GM12878 (cell line): Measurements from ENCODE around the gene PTPRS. TPM values are rescaled to one million over a fixed set of nuclear protein-coding genes. Genes with fewer than 3 reads are reported as not detected.

Experiments
- ASH2L ChIP-seq: fragments of 300-600, 200-600 bp; sonication (generic); IDR thresholded peaks from 2 replicates; pipeline ENCODE4 v1.6.1; 2017; ENCODE audit warnings: low read depth, mild to moderate bottlenecking, borderline replicate concordance
- BCL11A ChIP-seq: IDR thresholded peaks from 2 replicates; pipeline ENCODE4 v1.6.1; 2011; ENCODE audit warnings: low read depth, low read length
- BMI1 ChIP-seq: fragments of 450-650 bp; IDR thresholded peaks from 2 replicates; pipeline ENCODE4 v1.6.1; 2016; ENCODE audit warnings: mild to moderate bottlenecking, moderate library complexity, borderline replicate concordance
- CBX5 ChIP-seq: sonication (generic); IDR thresholded peaks from 2 replicates; pipeline ENCODE4 v1.6.1; 2016; ENCODE audit warnings: low read depth, moderate library complexity, mild to moderate bottlenecking, inconsistent platforms
- GABPA ChIP-seq: IDR thresholded peaks from 2 replicates; pipeline ENCODE4 v1.6.1; 2014; ENCODE audit warnings: antibody characterized with exemption, low read depth, mild to moderate bottlenecking, inconsistent platforms
- IRF4 ChIP-seq: IDR thresholded peaks from 2 replicates; pipeline ENCODE4 v1.6.1; 2011; ENCODE audit warnings: low read depth, low read length
- NKRF ChIP-seq: fragments of 450-650 bp; conservative IDR thresholded peaks from 2 replicates; pipeline ENCODE4 v1.6.1; 2017; ENCODE audit warnings: mild to moderate bottlenecking, moderate library complexity
- SMC3 ChIP-seq: IDR thresholded peaks from 2 replicates; pipeline ENCODE4 v1.6.1; 2011; ENCODE audit warnings: low read length, improper control_type of control experiment, borderline replicate concordance
- SPI1 ChIP-seq: IDR thresholded peaks from 2 replicates; pipeline ENCODE4 v1.6.1; 2011; ENCODE audit warnings: low read depth, mild to moderate bottlenecking, low read length, moderate library complexity, borderline replicate concordance; ENCODE audit not compliant: insufficient read depth
- SREBF2 ChIP-seq: IDR thresholded peaks from 2 replicates; pipeline ENCODE4 v1.6.1; 2012; ENCODE audit warnings: mild to moderate bottlenecking, low read length
- SUZ12 ChIP-seq: fragments of 200-600 bp; sonication (generic); IDR thresholded peaks from one replicate; pipeline ENCODE4 v1.6.1; 2018; ENCODE audit warnings: antibody characterized with exemption, mild to moderate bottlenecking; ENCODE audit not compliant: unreplicated experiment
- TCF12 ChIP-seq: IDR thresholded peaks from 2 replicates; pipeline ENCODE4 v1.6.1; 2011; ENCODE audit warnings: low read depth, mild to moderate bottlenecking, low read length
- USF2 ChIP-seq: IDR thresholded peaks from 2 replicates; pipeline ENCODE4 v1.6.1; 2011; ENCODE audit warnings: low read depth, low read length, improper control_type of control experiment, borderline replicate concordance
- ZNF207 ChIP-seq: fragments of 450-650 bp; IDR thresholded peaks from 2 replicates; pipeline ENCODE4 v1.6.1; 2014; ENCODE audit warnings: antibody characterized with exemption, mild to moderate bottlenecking, borderline replicate concordance
- ZNF24 ChIP-seq: fragments of 450-650 bp; IDR thresholded peaks from 2 replicates; pipeline ENCODE4 v1.6.1; 2017; ENCODE audit warnings: antibody characterized with exemption, mild to moderate bottlenecking
- ZNF592 ChIP-seq: fragments of 450-650 bp; IDR thresholded peaks from 2 replicates; pipeline ENCODE4 v1.6.1; 2017; ENCODE audit warnings: mild to moderate bottlenecking, moderate library complexity
- polyA plus RNA-seq, 11 experiments: library from polyadenylated mRNA; depleted of rRNA in 4 of 11; unstranded in 6 of 11; stranded (reverse) in 5 of 11; fragments of >200 nt; fragmentation: Nextera tagmentation in 4 of 11; fragmentation: Illumina TruSeq in 1 of 11; extraction: Ambion mirVana in 4 of 11; extraction: Trizol in 1 of 11; gene quantifications; 1 replicate in 1 of 11; 2 replicates in 10 of 11; pipeline versions ENCODE4 v1.2.1 to v1.2.3, GENCODE V29; 2011 to 2016; ENCODE audit warnings: inconsistent platforms in 2 of 11, missing spikeins in 2 of 11, low read depth in 1 of 11
- total RNA-seq, 4 experiments: library from RNA; depleted of rRNA in 3 of 4; stranded (reverse); fragments of >200 nt in 3 of 4; fragmentation: Illumina TruSeq in 1 of 4; extraction: Trizol in 1 of 4; gene quantifications; 2 replicates each; pipeline versions ENCODE4 v1.2.1 to v1.2.3, GENCODE V29; 2013 to 2021
- TF ChIP-seq, protein P1 (sequence below): fragments of 450-650 bp; IDR thresholded peaks from 2 replicates; pipeline ENCODE4 v1.6.1; 2017; ENCODE audit warnings: low read depth, mild to moderate bottlenecking, moderate library complexity
- TF ChIP-seq, protein P2 (sequence below): fragments of 150-350 bp; IDR thresholded peaks from 2 replicates; pipeline ENCODE4 v1.6.1; 2016; ENCODE audit warnings: low read depth, low read length

Gene PTPRS
- total and polyA plus RNA-seq, 10 of the 15 experiments (the other 5 are each of a cell fraction or from before 2014, with no cell fraction given) = 0.09 to 32.1 (median 0.71) TPM

GRCh38 chr19:5330307-5330720, 10.3 kb downstream of the PTPRS start (continued):
- TF ChIP-seq SPI1 (peak; percentile 83), ZNF592 (no peak), IRF4 (no peak), SUZ12 (no peak), ZNF24 (peak; percentile 78; the same call in 1 of the 2 replicates), SREBF2 (no peak), ZNF207 (no peak), NKRF (peak; percentile 45), USF2 (no peak), BCL11A (0 out of 2 replicates have a peak, but pooled peaks have one; percentile 35), GABPA (no peak), SMC3 (no peak), CBX5 (0 out of 2 replicates have a peak, but pooled peaks have one; percentile 32), TCF12 (peak; percentile 96), ASH2L (no peak), BMI1 (no peak)
- TF ChIP-seq, protein P1, sequence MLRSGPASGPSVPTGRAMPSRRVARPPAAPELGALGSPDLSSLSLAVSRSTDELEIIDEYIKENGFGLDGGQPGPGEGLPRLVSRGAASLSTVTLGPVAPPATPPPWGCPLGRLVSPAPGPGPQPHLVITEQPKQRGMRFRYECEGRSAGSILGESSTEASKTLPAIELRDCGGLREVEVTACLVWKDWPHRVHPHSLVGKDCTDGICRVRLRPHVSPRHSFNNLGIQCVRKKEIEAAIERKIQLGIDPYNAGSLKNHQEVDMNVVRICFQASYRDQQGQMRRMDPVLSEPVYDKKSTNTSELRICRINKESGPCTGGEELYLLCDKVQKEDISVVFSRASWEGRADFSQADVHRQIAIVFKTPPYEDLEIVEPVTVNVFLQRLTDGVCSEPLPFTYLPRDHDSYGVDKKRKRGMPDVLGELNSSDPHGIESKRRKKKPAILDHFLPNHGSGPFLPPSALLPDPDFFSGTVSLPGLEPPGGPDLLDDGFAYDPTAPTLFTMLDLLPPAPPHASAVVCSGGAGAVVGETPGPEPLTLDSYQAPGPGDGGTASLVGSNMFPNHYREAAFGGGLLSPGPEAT = peak; percentile 98
- TF ChIP-seq, protein P2, sequence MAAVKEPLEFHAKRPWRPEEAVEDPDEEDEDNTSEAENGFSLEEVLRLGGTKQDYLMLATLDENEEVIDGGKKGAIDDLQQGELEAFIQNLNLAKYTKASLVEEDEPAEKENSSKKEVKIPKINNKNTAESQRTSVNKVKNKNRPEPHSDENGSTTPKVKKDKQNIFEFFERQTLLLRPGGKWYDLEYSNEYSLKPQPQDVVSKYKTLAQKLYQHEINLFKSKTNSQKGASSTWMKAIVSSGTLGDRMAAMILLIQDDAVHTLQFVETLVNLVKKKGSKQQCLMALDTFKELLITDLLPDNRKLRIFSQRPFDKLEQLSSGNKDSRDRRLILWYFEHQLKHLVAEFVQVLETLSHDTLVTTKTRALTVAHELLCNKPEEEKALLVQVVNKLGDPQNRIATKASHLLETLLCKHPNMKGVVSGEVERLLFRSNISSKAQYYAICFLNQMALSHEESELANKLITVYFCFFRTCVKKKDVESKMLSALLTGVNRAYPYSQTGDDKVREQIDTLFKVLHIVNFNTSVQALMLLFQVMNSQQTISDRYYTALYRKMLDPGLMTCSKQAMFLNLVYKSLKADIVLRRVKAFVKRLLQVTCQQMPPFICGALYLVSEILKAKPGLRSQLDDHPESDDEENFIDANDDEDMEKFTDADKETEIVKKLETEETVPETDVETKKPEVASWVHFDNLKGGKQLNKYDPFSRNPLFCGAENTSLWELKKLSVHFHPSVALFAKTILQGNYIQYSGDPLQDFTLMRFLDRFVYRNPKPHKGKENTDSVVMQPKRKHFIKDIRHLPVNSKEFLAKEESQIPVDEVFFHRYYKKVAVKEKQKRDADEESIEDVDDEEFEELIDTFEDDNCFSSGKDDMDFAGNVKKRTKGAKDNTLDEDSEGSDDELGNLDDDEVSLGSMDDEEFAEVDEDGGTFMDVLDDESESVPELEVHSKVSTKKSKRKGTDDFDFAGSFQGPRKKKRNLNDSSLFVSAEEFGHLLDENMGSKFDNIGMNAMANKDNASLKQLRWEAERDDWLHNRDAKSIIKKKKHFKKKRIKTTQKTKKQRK = no peak
